Activated CD8-positive, alpha-beta T cell treated with anti-CD3 and anti-CD28 coated beads, Interleukin-2, amount 10 ng/mL, durations not matched to agents 7 days and 5 days (primary cell): Measurements from ENCODE around the gene KCNJ15. TPM values are rescaled to one million over a fixed set of nuclear protein-coding genes. Genes with fewer than 3 reads are reported as not detected.
"Not testable (repeated sequence)": the region's sequence is repeated elsewhere in the genome, so short reads cannot be mapped to it uniquely, and the experiment has no call there.

Experiments
- ATAC-seq: fragments of 150-1000 bp; cut with Tn5 transposase; one replicate; pipeline ENCODE4 v1.10.0; 2021; ENCODE audit warnings: moderate library complexity
- CTCF ChIA-PET: fragments of 350-600 bp; sonication (Branson Sonifier 250); formaldehyde crosslinking; loops from one replicate; lab custom pipeline; 2021; ENCODE audit warnings: antibody characterized with exemption; lab: Charles Lee
- POLR2A ChIA-PET: fragments of 350-600 bp; sonication (Branson Sonifier 250); formaldehyde crosslinking; loops from one replicate; lab custom pipeline; 2021; ENCODE audit warnings: antibody characterized with exemption; lab: Charles Lee
- DNase-seq: peaks from one replicate; pipeline ENCODE4 v3.0.0-alpha.2; 2020
- H3K27ac Mint-ChIP-seq: one replicate; pipeline ENCODE4 v1.8.0; 2021; ENCODE audit warnings: mild to moderate bottlenecking, mixed read lengths
- H3K27me3 Mint-ChIP-seq: one replicate; pipeline ENCODE4 v1.8.0; 2021; ENCODE audit warnings: low read depth, mixed read lengths
- H3K36me3 Mint-ChIP-seq: one replicate; pipeline ENCODE4 v1.8.0; 2021; ENCODE audit warnings: low read depth, mixed read lengths
- H3K4me1 Mint-ChIP-seq: one replicate; pipeline ENCODE4 v1.8.0; 2021; ENCODE audit warnings: low read depth, mixed read lengths
- H3K4me3 Mint-ChIP-seq: one replicate; pipeline ENCODE4 v1.8.0; 2021; ENCODE audit warnings: mild to moderate bottlenecking, mixed read lengths
- H3K9me3 Mint-ChIP-seq: one replicate; pipeline ENCODE4 v1.8.0; 2022; ENCODE audit warnings: mixed read lengths; ENCODE audit not compliant: insufficient read depth
- total RNA-seq, 2 experiments: library from RNA; stranded (reverse); gene quantifications; one replicate each; pipeline ENCODE4 v1.2.3, GENCODE V29; 2021

The KCNJ15 gene
- total RNA-seq, 2 experiments from 2014 or later, result not detected

- Mint-ChIP-seq H3K4me1 (peaks cover 28% of the 10 kb centered on the region), H3K4me3 (no peak overlapping the region), H3K27me3 (peaks cover 13% of the 10 kb centered on the region), H3K9me3 (no peaks in the 10 kb centered on the region), H3K36me3 (peaks cover 2% of the 10 kb centered on the region), H3K27ac (peak overlapping the region; percentile 54)
- DNase-seq, result peak; percentile 80
- ATAC-seq, result peak; percentile 94
- ChIA-PET CTCF (interaction anchor here (1.0 kb wide), 1 partner anchor 108 kb away, joined by 3 read pairs; no protein-coding TSS in a partner anchor), POLR2A (no interaction called here)
These were observed 11.6 kb upstream of the KCNJ15 start for GRCh38 chr21:38244885-38245869.

GRCh38 chr21:38246511-38246910 lies 10.3 kb upstream of the KCNJ15 start:
- Mint-ChIP-seq H3K27ac (no peak overlapping the region), H3K9me3 (no peaks in the 10 kb centered on the region), H3K4me1 (peaks cover 28% of the 10 kb centered on the region), H3K27me3 (peaks cover 15% of the 10 kb centered on the region), H3K36me3 (peaks cover 2% of the 10 kb centered on the region), H3K4me3 (no peak overlapping the region)
- DNase-seq (no peak), ATAC-seq (no peak)
- POLR2A ChIA-PET, result no interaction called here
- CTCF ChIA-PET, result interaction anchor here (1.8 kb wide), 1 partner anchor 106 kb away, joined by 5 read pairs; no protein-coding TSS in a partner anchor

- CTCF ChIA-PET, result interaction anchor here (1.8 kb wide), 1 partner anchor 105 kb away, joined by 5 read pairs; no protein-coding TSS in a partner anchor
- POLR2A ChIA-PET, ATAC-seq, H3K4me3 Mint-ChIP-seq, H3K27ac Mint-ChIP-seq, DNase-seq, H3K36me3 Mint-ChIP-seq, H3K9me3 Mint-ChIP-seq: not testable (repeated sequence)
- H3K4me1 Mint-ChIP-seq, result peaks cover 28% of the 10 kb centered on the region
- peaks cover 15% of the 10 kb centered on the region for H3K27me3 Mint-ChIP-seq
These were observed 9.7 kb upstream of the KCNJ15 start for GRCh38 chr21:38247054-38247453.

GRCh38 chr21:38247738-38248510 lies 8.9 kb upstream of the KCNJ15 start:
- no peak overlapping the region for H3K27ac Mint-ChIP-seq
- ChIA-PET CTCF (interaction anchor here (1.8 kb wide), 1 partner anchor 104 kb away, joined by 5 read pairs; no protein-coding TSS in a partner anchor), POLR2A (no interaction called here)
- peaks cover 2% of the 10 kb centered on the region for H3K36me3 Mint-ChIP-seq
- DNase-seq, result no peak
- H3K4me1 Mint-ChIP-seq, result peaks cover 28% of the 10 kb centered on the region
- ATAC-seq, result no peak
- no peak overlapping the region for H3K4me3 Mint-ChIP-seq
- H3K9me3 Mint-ChIP-seq, result no peaks in the 10 kb centered on the region
- H3K27me3 Mint-ChIP-seq, result peaks cover 15% of the 10 kb centered on the region

GRCh38 chr21:38249256-38249655 lies 7.5 kb upstream of the KCNJ15 start:
- POLR2A ChIA-PET, result no interaction called here
- peaks cover 22% of the 10 kb centered on the region for H3K4me1 Mint-ChIP-seq
- H3K36me3 Mint-ChIP-seq, result peaks cover 2% of the 10 kb centered on the region
- ATAC-seq, result no peak
- H3K4me3 Mint-ChIP-seq, result no peak overlapping the region
- CTCF ChIA-PET, result interaction anchor here (1.0 kb wide), 1 partner anchor 105 kb away, joined by 3 read pairs; no protein-coding TSS in a partner anchor
- no peaks in the 10 kb centered on the region for H3K9me3 Mint-ChIP-seq
- no peak overlapping the region for H3K27ac Mint-ChIP-seq
- peaks cover 20% of the 10 kb centered on the region for H3K27me3 Mint-ChIP-seq
- no peak for DNase-seq

GRCh38 chr21:38249696-38250278 lies 7.0 kb upstream of the KCNJ15 start:
- POLR2A ChIA-PET, result no interaction called here
- peaks cover 17% of the 10 kb centered on the region for H3K4me1 Mint-ChIP-seq
- H3K27ac Mint-ChIP-seq, result no peak overlapping the region
- peaks cover 21% of the 10 kb centered on the region for H3K27me3 Mint-ChIP-seq
- no peaks in the 10 kb centered on the region for H3K36me3 Mint-ChIP-seq
- ATAC-seq, result no peak
- H3K9me3 Mint-ChIP-seq, result no peaks in the 10 kb centered on the region
- no peak for DNase-seq
- H3K4me3 Mint-ChIP-seq, result no peak overlapping the region
- CTCF ChIA-PET, result interaction anchor here (1.0 kb wide), 1 partner anchor 104 kb away, joined by 3 read pairs; no protein-coding TSS in a partner anchor

GRCh38 chr21:38250991-38251418 lies 5.8 kb upstream of the KCNJ15 start:
- no peak for DNase-seq
- no peak overlapping the region for H3K4me3 Mint-ChIP-seq
- ChIA-PET CTCF (interaction anchor here (1.7 kb wide), 1 partner anchor 32 kb away, joined by 3 read pairs; no protein-coding TSS in a partner anchor), POLR2A (no interaction called here)
- H3K36me3 Mint-ChIP-seq, result no peaks in the 10 kb centered on the region
- H3K4me1 Mint-ChIP-seq, result peaks cover 10% of the 10 kb centered on the region
- H3K27me3 Mint-ChIP-seq, result peaks cover 21% of the 10 kb centered on the region
- H3K9me3 Mint-ChIP-seq, result no peaks in the 10 kb centered on the region
- H3K27ac Mint-ChIP-seq, result no peak overlapping the region
- ATAC-seq, result no peak

- ATAC-seq (no peak), DNase-seq (no peak)
- Mint-ChIP-seq H3K27me3 (peaks cover 23% of the 10 kb centered on the region), H3K9me3 (no peaks in the 10 kb centered on the region), H3K4me3 (no peak overlapping the region), H3K27ac (no peak overlapping the region), H3K36me3 (no peaks in the 10 kb centered on the region), H3K4me1 (no peaks in the 10 kb centered on the region)
- POLR2A ChIA-PET, result interaction anchor here (0.6 kb wide), 1 partner anchor 66 kb away, joined by 3 read pairs; no protein-coding TSS in a partner anchor
- CTCF ChIA-PET, result interaction anchor here (1.0 kb wide), 1 partner anchor 97 kb away, joined by 4 read pairs; no protein-coding TSS in a partner anchor
These were observed 1.8 kb upstream of the KCNJ15 start for GRCh38 chr21:38254970-38255369.

GRCh38 chr21:38255571-38256117 lies 1.1 kb upstream of the KCNJ15 start:
- Mint-ChIP-seq H3K36me3 (no peaks in the 10 kb centered on the region), H3K4me1 (no peaks in the 10 kb centered on the region), H3K27ac (no peak overlapping the region), H3K9me3 (no peaks in the 10 kb centered on the region), H3K4me3 (no peak overlapping the region), H3K27me3 (peaks cover 20% of the 10 kb centered on the region)
- ATAC-seq (no peak), DNase-seq (no peak)
- ChIA-PET CTCF (interaction anchor here (1.0 kb wide), 1 partner anchor 97 kb away, joined by 4 read pairs; no protein-coding TSS in a partner anchor), POLR2A (no interaction called here)

GRCh38 chr21:38257667-38258066 lies 876 bp downstream of the KCNJ15 start:
- ATAC-seq, result no peak
- Mint-ChIP-seq H3K4me3 (no peak overlapping the region), H3K27me3 (peaks cover 20% of the 10 kb centered on the region), H3K27ac (no peak overlapping the region), H3K4me1 (no peaks in the 10 kb centered on the region), H3K36me3 (no peaks in the 10 kb centered on the region), H3K9me3 (no peaks in the 10 kb centered on the region)
- ChIA-PET CTCF (no interaction called here), POLR2A (no interaction called here)
- DNase-seq, result no peak
